ENCODE data around the gene PLCL2.

The PLCL2 gene

GRCh38 chr3:17130956-17131355 is 246.2 kb downstream of the PLCL2 start:
- no peak for DNase-seq

GRCh38 chr3:17132286-17133115 is 247.7 kb downstream of the PLCL2 start:
- DNase-seq: no peak

- DNase-seq: no peak
These were observed 249.1 kb downstream of the PLCL2 start for GRCh38 chr3:17133632-17134545.

GRCh38 chr3:17135696-17136095 is 250.9 kb downstream of the PLCL2 start:
- no peak for DNase-seq

GRCh38 chr3:17136136-17136721 is 251.5 kb downstream of the PLCL2 start:
- DNase-seq: no peak

GRCh38 chr3:17137321-17137826 is 252.6 kb downstream of the PLCL2 start:
- no peak for DNase-seq

GRCh38 chr3:17138246-17139039 is 253.7 kb downstream of the PLCL2 start:
- DNase-seq: no peak

Data from CD4-positive, alpha-beta T cell treated with Interleukin-1 beta for 1 hour (primary cell).